HG03378 (cell line): ENCODE measurements around the gene ACTL6B.
"Not testable (repeated sequence)": the region's sequence is repeated elsewhere in the genome, so short reads cannot be mapped to it uniquely, and the experiment has no call there.

ENCODE experiments used
- ATAC-seq: cut with Tn5 transposase; IDR thresholded peaks from one replicate; pipeline ENCODE4 v1.9.1; 2021; ENCODE audit warnings: mild to moderate bottlenecking, moderate library complexity; ENCODE audit not compliant: unreplicated experiment

The ACTL6B gene

DNA sequence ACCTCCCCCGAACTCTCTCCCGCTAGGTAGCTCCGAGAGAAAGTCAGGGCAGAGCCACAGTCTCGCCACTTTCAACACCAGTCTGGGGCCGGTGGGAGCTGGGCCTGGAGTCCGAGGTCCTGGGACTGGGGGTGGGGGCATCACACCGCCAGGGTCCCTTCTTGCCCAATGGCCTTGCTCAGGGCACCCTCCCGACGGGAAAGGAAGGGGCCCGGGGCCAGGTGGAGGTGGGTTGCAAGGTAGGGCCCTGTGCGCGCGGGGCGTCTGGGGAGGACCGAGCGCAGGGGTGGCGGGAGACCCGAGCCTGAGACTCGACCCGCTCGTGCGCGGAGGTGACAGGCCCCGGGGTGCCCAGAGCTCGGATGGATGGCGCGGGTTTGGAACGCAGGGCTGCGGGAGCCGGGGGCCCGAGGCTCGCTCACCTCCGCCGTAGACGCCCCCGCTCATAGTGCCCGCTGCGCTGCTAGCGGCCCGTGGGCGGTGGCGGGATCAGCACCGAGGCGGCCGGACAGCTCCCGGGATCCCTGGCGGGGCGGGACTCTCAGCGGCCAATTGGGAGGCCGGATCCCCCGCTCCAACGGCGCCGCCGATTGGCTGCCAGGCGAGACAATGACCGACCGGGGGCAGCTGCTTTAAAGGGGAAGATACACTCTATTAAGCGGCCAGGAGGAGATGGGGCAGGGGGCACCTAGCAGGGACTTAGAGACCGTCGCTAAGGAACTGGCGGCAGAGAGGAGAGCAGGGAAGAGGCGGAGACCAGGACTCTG is at the start of gene ACTL6B:
ACTL6B (minus strand) TSS at position 541 of the 767 bp plus-strand sequence; CDS start at position 447, 94 bp downstream.
- no peak for ATAC-seq

DNA sequence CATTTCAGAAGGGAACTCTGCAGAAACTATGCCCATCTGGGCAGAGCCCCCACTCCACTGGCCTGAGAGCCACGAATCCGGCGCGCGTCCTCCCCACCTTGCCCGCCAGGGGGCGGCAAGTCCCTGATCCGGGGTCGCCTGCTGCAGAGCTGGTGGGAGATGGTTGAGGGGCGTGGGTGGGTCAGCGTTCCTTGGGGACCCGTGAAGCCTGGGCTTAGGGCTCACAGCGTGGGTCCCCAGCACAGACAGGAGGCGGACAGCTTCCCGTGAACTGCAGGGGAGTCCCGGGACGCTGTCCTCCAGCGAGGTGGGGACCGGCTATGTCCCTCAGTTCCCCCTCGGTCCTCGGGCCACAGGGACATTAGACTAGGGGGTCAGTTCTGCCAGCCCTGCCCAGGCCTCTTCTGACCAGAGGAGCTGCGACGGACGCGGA is 49.1 kb upstream of the ACTL6B start:
- ATAC-seq: peak; percentile 54

DNA sequence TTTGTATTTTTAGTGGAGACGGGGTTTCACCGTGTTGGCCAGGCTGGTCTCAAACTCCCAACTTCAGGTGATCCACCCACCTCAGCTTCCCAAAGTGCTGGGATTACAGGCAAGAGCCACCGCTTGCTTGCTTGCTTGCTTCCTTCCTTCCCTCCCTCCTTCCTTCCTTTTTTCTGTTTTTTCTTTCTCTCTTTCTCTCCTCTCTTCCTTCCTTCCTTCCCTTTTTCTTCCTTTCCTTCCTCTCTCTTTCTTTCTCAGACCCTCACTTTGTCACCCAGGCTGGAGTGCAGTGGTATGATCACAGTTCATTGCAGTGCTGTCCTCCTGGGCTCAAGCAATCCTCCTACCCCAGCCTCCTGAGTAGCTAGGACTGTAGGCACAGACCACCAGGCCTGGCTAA is 44.8 kb upstream of the ACTL6B start:
- ATAC-seq: not testable (repeated sequence)

DNA sequence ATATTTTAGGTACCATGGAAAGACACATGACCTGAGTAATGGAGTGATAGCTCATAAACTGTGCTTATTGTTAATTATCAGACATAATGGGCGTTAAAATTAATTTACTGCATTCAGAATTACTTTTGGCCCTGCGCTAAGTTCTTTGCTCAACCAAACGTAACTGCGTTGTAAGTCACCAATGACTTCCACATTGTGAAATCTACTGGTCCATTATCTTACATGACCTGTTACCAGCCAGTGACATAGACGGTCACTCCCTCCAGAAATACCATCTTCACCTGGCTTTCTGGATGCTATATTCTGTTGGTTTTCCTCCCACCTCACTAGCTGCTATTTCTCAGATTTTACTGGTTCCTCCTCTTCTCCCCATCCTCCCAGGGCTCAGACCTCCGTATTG is 42.8 kb upstream of the ACTL6B start:
- ATAC-seq: no peak

DNA sequence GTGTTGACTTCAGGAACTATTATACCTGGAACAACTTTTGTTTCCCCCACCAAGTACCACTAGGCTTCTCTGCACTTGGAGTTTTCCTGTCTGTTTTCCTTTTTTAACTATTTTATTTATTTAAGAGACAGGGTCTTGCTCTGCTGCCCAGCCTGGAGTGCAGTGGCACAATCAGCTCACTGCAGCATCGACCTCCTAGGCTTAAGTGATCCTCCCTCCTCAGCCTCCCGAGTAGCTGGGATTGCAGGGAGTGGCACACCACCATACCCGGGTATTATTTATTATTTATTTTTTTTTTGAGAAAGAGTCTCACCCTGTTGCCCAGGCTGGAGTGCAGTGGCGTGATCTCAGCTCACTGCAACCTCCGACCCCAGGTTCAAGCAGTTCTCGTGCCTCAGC is 39.9 kb upstream of the ACTL6B start:
- ATAC-seq: no peak

DNA sequence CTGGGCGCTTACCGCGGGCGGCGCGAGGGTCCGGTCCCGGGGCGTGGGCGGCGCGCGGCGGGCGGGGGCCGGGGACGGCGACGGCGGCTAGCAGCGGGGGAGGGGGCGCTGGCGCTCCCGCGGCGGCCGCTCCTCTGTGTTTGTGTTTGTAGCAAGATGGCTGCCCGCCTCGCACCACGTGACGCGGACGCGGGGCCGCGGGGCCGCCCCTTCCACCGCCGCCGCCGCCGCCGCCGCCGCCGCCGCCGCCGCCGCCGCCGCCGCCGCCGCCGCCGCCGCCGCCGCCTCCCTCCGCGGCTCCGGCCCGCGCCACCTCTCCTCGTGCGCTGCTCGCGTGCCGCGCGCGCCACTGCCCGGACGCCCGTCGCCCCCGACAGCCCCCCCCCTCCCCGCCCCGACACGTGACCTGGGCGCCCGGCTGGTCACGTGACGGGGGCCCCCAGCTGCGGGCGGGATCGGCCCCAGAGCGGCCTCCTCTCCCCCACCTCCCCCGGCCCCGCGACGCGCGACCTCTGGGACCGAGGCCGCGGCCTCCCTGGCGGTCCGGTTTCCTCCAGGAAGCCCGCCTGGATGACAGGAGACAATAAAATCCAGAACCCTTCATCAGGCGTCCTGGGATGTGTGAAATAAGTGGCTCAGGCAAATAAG is 38.0 kb upstream of the ACTL6B start, which contains the start of gene GIGYF1:
GIGYF1 (minus strand) TSS at position 153 of the 648 bp plus-strand sequence. CDS start 6,012 bp downstream, outside the sequence.
- ATAC-seq: no peak

DNA sequence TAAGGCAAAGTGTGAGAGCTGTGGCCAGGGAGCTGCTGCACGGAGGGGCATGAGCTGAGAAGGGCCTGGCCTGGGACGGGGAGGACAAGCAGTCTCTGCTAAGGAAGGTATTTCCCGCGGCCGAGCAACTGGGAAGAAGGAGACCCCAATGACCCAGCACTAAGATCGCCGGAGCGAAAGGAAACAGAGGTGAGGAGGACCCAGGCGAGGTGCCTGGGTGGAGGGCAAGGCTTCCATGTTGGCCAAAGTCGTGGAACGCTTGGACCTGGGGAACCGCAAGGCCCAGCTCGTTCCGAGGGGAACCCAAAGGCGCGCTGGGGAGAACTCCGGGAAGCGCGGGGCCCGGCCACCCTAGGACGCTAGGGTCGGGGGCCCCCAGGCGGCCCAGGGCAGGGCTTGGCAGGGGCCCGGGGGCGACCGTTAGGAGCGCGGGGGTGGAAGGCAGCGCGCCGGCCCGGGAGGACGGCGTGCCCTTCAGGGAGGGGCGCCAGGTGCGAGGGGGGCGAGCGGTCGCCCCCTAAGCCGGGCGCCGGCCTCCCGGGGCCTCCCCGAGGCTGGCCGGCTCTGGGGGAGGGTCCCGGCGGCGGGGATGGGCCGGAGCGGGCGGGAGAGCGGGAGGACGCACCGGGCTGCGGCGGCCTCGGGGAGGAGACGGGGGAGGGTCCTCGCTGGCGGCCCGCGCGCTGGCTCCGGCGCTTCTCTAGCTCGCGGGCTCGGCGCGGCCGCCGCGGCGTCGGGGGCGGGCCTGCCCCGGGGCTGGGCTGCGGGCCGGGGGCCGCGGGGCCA is 37.3 kb upstream of the ACTL6B start:
- ATAC-seq: no peak

DNA sequence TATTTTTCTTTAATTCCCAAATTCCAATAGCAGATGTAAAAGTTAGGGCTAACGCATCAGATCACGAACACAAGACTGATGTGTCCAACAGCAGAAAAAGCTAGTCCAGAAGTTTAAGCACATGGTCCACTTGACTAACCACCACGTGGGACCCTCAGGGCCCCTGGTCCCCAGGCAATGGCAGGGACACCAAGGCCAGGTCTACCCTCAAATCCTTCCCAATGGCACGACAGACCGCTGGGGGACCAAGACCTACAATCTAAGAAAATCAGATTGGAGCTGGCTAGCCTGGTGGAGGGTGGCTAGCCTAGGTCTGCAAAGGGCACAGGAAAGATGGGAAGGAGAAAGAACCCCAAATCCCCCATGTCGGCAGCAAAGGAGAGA is 36.3 kb upstream of the ACTL6B start:
- ATAC-seq: no peak

DNA sequence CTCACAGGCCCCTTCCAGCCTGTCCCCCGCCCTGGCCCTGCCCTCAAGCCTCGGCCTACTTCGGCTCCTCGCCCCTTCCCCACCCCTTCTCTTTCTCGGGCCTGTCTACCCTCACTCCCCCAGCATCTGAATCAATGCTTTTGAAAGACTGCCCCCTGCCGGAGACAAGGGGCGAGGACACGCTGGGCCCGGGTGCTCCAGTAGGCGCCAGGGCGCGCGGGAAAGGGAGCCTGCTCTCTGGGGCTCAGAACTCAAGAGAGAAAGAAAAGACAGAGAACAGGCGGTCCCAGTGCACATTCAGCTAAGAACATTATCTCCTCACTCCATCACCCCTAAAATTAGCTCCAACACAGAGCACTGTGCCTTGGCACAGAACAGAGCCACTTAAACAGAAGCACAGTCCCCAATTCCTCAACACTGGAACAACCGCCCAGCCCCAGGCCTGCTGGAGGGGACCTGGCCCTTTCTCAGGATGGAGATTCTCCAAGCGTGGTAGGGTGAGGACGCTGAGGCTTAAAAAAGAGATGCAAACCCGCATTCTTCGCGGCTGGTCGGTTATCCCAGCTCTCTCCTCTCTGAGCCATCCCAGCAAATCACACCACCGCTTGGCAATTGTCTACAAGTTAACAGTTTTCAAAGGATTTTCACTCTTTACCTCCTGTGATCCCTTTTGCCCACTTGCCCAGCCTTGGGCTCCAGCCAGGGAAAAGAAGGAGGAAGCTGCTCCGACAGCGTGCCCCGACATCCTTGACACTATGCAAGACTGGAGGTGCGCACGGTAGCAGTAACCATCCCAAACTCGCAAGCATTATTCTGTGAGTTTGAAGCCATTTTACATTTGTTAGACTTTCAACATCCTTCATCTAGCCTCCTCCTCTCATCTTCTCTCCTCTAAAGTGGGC is 35.7 kb upstream of the ACTL6B start:
- peak; percentile 40 for ATAC-seq

DNA sequence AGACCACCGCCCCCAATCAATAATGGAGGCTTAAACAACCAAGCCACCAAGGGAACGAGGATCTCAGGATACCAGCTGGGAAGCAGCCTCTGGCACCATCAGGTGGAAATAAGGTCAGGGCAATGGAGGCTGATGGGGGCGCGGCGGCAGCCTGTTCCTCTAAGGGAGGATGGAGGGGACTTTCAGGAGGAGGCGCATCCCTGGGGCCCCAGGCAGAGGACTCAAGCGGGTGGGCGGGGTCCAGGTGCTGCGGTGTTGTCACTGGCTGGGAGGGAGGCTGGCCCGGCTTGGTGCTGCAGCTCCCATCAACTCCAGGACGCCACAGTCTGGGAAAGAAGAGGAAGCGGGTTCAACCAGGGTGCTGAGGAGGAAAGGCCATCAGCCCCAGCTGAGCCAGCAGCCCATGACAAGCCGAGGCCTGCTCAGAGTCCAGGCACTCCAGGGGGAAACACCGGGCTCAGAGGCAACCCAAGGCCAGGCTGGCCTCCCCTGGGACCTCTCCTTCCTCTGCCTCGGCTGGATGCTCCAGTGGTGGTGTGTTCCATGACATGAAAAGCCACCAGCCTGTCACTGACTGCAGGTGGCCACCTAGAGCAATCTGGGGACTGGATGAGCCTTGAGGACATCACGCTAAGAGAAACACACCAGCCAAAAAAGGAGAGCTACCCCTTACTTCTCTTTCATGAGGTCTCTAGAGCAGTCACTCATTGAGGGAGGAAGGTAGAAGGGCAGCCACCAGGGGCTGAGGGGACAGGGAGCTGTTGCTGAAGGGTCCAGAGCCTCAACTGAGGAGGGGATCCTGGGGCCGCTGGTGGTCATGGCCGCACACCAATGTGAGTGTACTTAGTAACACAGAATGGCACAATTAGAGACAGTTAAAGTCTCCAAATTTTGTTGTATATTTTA is 33.2 kb upstream of the ACTL6B start:
- ATAC-seq: no peak

DNA sequence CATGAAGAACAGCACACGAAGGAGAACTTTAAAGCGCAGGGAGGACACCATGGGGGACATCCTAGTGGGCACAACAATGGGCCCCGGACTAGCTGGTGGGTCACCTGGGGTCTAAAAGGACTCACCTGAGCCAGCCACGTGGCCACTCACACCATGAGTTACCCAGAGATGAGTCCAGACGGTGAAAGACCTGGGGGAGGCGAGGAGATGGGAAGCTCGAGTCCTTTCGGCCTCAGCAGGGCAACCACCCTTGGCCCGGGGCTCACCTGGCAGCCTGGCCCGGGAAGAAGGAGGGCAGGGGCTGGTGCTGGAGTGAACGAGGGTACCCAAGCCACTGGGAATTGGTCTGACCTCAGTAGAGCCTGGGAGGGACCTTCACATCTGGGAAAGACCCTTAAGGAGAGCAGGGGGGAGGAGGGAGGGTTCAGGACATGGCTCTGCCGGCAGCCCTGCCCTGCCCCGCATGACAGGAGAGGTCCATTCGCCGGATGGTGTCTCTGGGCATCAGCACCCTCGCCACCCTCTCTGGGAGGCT is 32.1 kb upstream of the ACTL6B start:
- no peak for ATAC-seq

DNA sequence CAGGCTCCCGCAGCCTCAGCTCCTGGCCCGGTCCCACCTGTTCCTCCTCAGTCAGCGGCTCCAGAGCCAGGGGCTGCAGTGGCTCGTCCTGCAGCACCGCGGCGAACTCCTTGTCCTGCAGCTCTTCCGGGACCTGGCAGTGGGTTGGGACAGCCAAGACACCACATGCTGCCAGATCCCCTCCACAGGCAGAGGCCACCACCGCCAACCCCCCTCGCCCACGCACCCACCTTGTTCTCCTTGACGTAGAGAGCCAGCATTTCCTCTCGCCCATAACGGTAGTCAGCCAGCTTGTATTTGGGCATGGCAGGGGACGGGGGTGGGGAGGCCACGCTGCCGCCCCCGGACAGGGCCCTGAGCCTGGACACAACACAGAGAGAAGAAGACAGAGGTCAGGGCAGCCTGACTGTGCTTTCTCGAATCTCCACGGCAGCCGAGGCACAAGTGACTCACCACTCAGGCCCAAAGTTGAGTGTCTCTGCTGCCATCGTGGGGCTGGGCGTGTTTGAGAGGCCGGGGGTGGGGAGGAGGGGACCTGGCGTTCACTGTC is 31.6 kb upstream of the ACTL6B start:
- no peak for ATAC-seq

DNA sequence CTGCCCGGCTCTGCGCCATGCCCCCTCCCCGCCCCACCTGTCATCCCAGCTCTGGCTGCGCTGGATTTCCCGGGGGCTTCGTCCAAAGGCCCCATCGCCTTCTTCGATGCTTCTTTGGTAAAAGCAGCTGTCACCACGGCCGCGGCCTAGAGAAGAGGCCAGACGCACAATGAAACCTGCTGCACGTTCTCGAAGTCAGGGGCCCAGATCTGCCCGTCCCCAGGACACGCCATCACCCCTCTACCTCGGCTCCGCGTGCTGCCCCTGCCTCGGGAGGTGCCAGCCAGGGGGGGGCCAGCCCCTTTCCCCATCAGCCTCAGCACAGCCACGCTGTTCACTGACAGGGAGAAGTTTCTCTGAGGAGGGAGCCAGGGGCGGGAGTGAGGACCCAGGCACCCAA is 31.0 kb upstream of the ACTL6B start:
- ATAC-seq: no peak

DNA sequence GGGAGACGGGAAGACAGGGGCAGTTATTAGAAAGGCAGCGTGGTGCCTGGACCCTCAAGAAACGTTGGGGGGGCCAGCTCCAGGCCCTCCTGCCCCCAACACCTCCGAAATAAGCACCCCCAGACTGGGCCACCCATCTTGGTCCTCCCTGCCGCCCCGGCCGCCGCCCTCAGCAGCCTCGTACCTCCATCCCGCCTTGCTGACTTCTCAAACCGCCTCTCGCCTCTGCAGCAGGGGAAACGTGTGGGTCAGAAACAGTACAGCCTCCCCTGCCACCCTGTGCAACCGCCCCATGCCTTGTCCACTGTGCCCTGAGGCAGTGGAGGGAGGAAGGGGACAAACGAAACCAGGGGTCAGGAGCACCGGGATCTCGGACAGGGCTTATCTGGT is 30.6 kb upstream of the ACTL6B start:
- no peak for ATAC-seq

DNA sequence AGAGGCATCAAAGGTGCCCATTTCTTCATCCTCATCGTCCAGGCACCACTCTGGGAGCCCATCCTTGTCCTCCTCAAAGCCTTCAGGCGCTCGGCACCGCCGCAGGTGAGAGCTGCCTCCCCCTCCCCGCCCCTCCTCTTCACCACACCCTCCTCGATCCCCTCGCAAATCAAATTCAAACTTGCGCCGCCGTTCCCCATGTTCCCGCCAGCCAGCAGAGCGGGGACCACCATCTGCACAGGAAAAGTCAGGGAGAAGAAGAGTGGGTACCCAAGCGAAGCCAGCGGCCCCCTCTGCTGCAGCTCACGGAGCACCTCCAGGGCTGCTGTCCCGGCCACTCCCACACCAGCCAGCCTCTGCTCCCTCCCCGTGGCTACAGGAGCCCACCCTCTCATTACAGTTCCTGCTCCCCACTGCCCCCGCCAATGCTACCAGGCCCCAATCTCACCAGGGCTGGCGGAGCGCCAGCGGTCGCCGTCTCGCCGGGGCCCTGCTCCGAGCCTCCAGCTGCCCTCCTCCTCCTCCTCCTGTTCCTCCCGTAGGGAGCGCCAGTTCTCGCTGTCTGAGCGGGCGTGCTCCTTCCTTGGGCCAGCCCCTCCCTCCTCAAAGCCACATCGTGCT is 30.1 kb upstream of the ACTL6B start:
- no peak for ATAC-seq

DNA sequence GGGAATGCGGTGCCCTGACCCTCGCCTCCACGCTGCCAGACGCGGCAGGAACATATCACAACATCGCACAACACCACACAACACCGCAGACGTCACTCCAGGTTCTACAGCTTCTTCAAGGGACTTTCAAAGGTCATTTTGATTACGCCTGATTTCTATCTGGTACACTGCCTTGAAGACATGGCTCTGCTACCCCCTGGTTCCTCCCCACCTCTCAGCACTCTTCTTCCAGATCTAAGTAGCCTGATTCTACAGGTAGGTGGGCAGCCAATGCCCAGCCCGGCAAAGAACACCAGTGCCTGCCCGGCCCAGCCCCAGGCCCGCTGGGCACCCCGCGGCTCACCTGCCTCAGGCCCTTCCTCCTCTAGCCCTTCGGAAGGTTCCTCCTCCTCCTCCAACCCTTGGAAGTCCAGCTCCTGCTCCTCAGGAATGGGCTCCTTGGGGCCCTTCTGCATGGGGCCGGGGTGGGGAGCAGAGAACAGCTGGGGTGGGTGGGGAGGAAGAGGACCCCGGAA is 29.4 kb upstream of the ACTL6B start:
- ATAC-seq: no peak

DNA sequence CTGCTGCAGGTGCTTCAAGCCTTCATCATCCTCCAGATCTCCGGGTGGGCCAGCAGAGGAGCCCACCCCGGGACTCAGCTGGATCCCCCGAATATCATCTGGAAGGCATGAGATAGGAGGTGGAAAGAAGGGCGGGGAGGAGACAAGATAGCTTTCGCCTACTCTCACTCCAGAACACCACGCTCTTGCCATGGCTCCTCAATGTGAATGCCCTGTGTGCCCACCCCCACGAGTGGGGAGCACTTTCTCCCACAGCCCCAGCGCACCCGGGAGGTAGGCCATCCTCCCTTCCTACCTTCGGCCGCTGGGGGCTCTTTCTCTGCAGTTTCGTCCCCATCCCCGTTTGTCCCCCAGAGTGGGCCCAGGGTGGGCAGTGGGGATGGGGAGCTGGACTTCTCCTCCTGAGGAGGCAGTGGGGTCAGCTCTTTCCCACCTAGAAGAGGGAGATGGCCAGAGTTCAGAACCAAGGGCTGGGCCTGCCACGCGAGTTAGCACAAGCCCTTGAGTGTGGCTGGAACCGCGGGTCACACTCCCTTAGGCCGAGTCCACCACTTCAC is 28.9 kb upstream of the ACTL6B start:
- no peak for ATAC-seq

DNA sequence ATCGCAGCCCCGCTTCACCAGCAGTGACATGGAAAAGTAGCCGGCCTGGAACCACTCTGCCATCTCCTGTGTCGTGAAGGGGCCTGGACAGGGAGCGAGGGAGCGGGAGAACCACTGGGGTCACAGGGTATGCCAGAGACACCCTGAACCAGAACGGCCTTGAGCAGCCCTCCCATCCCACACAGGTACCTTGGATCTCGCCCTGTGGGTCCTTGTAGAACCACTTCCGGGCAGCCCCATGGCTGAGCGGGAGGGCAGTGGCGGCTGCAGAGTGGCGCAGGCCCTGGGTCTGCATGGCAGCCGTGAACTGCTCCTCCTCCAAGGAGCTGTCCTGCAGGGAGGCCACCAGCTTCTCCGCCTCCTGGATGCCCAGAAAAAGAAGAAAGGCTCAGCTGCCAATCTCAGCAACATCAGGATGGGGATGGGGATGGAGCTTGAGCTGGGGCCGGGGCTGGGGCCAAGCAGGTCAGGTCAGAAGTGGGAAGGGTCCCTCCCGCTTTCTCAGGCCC is 28.3 kb upstream of the ACTL6B start:
- no peak for ATAC-seq
